GM21447 (cell line): ENCODE data around the gene TMC8.
"Not testable (repeated sequence)": the region's sequence is repeated elsewhere in the genome, so short reads cannot be mapped to it uniquely, and the experiment has no call there.

Experiments used
- ATAC-seq: cut with Tn5 transposase; IDR thresholded peaks from one replicate; pipeline ENCODE4 v1.9.1; 2021; ENCODE audit not compliant: unreplicated experiment

The TMC8 gene

GRCh38 chr17:78130437-78131101 lies at the start of gene TMC8:
Gene TMC8, plus strand, starts transcription at chr17:78130771. Its CDS starts 818 bp downstream, at chr17:78131589.
- ATAC-seq: no peak

GRCh38 chr17:78081551-78081950 lies 49.0 kb upstream of the TMC8 start:
- no peak for ATAC-seq

DNA sequence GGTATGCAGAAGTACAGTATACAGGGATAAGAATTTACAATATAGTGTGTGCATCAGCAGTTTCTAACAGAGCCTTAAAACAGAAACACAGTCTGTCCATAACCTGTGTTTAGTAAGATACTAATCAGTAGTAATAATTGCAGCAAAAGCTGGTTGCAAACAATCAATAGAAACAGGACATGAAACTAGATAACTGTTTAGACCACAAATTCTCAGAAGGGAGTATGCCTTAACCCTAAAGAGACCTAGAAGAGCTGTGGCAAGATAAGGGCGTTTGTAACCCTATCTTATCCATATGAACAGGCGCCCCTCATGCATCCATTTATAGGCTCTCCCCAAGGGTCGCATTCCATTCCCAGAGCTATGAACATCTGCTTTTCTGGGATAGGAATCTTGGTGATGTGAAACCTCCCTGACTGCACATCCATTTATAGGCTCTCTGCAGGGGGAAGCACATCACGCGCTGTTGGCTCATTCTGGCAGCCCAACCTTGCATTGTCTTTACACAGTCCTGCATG lies 48.2 kb upstream of the TMC8 start:
- ATAC-seq: not testable (repeated sequence)

GRCh38 chr17:78082988-78083387 lies 47.6 kb upstream of the TMC8 start:
- ATAC-seq: no peak

DNA sequence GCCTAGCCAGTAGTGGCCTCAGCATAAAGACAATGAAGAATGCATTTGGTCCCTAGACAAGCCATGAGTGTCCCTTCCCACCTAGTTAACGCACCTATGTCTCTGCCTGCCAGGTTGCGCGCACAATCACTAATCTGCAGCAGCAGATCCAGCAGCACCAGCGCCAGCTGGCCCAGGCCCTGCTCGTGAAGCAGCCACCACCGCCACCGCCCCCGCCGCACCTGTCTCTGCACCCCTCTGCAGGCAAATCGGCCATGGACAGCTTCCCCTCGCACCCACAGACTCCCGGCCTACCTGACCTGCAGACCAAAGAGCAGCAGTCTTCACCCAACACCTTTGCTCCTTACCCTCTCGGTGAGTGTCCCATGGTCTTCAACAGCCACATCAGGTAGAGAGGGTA lies 43.8 kb upstream of the TMC8 start:
- ATAC-seq: no peak

DNA sequence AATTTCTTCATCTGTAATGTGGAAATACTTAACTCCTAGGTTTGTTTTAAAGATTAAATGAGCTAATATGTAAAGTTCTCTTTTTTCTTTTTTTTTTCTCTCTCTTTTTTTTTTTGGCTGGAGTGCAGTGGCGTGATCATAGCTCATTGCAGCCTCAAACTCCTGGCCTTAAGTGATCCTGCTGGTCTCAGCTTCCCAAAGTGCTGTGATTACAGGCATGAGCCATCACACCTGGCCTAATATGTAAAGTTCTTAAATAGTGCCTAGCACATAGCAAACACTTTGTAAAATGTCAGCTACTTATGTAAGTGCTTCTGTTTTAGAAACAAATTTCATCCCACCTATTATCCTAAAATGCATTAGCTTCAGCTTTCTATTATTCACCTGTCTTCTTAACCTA lies 42.0 kb upstream of the TMC8 start:
- no peak for ATAC-seq

DNA sequence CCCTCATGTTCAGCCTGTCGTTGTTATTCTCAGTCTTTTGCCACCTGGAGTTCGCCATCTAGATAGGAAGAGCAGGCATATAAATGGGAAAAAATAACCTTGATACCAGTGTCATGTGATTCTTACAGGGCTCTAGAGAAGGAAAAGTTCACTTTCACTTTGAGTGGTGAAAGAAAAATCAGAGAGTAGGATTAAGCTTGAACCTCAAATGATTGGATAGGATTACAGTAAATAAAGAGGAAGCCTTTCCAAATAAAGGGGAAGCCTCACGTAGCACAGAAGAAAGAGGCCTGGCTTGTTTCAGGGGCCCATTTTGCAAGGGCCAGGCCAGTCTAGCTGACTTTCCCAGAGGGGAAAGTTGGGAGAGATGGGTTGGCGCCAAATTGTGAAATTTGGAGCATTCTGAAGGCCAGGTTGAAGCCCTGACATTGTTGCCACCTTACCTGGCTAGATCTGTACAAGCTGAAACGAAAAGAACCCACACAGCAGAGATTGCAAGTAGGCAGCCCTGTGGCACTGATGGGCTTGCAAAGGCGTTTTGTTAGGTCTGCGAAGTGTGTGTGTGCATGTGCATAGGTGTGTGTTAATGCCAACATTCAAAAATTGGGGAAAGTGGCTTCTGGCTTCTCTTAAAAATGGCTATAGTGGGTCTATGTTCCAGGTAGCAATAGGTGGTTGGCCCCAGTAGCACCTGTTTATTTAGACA lies 40.8 kb upstream of the TMC8 start:
- ATAC-seq: no peak

GRCh38 chr17:78092794-78093324 lies 37.7 kb upstream of the TMC8 start:
- ATAC-seq: no peak

DNA sequence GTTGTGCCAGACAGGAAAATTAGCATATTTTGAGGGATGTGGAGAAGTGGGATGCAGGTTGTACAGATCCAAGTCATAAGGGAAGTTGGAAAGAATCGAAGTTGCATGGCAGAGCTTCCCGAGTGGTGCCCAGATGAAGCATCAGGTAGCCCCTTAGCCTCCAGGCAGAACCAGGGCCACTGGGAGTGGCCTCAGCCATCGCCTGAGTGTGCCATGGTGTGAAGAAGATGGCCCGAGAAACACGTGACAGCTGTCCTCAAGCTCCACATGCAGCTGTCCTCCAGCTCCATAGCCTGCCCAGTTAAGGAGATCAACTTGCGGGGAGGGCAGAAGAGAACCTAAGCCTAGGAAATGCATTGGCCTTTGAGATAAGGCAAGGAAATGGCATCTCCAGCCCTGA lies 35.5 kb upstream of the TMC8 start:
- ATAC-seq: no peak

GRCh38 chr17:78096093-78096492 lies 34.5 kb upstream of the TMC8 start:
- ATAC-seq: no peak

DNA sequence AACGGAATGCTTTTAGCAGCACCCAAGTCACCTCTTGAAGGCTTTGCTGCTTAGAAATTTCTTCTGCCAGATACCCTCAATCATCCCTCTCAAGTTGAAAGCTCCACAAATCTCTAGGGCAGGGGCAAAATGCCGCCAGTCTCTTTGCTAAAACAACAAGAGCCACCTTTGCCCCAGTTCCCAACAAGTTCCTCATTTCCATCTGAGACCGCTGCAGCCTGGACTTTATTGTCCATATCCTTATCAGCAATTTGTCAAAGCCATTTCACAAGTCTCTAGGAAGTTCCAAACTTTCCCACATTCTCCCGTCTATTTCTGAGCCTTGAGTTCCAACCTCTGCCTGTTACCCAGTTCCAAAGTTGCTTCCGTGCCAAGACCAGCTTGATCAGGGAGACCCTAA lies 29.5 kb upstream of the TMC8 start:
- ATAC-seq: no peak

DNA sequence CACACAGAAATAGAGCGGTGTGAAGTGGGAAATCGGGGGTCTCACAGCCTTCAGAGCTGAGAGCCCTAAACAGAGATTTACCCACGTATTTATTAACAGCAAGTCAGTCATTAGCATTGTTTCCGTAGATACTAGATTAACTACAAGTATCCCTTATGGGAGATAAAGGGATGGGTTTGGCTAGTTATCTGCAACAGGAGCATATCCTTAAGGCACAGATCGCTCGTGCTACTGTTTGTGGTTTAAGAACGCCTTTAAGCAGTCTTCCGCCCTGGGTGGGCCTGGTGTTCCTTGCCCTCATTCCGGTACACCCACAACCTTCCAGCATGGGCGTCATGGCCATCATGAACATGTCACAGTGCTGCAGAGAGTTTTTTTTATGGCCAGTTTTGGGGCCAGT lies 29.0 kb upstream of the TMC8 start:
- ATAC-seq: no peak

GRCh38 chr17:78103311-78103710 lies 27.3 kb upstream of the TMC8 start:
- no peak for ATAC-seq

GRCh38 chr17:78104540-78104941 lies 26.0 kb upstream of the TMC8 start:
- ATAC-seq: no peak

DNA sequence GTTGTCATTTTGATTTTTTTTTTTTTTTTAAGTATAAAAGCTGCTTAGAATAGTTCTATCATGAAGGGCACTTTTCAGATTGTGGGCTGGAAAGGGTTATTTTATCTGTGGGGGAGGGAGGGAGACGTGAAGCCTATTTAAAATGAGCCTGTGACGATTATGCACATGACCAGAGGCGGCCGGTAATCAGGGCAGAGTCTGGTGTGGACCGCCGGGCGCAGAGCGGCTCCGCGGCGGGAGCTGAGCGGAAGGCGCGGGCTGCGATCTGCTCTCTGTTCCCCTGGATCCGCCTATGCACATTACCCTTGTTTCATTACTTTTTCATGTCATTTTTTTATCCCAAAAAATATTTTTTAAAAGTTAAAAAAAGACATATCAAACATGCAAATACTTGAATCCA lies 25.5 kb upstream of the TMC8 start:
- ATAC-seq: no peak

- ATAC-seq: no peak
Measured at GRCh38 chr17:78105551-78105950, 25.0 kb upstream of the TMC8 start.

GRCh38 chr17:78106211-78106610 lies 24.4 kb upstream of the TMC8 start:
- ATAC-seq: no peak

GRCh38 chr17:78107457-78107856 lies 23.1 kb upstream of the TMC8 start:
- ATAC-seq: no peak

DNA sequence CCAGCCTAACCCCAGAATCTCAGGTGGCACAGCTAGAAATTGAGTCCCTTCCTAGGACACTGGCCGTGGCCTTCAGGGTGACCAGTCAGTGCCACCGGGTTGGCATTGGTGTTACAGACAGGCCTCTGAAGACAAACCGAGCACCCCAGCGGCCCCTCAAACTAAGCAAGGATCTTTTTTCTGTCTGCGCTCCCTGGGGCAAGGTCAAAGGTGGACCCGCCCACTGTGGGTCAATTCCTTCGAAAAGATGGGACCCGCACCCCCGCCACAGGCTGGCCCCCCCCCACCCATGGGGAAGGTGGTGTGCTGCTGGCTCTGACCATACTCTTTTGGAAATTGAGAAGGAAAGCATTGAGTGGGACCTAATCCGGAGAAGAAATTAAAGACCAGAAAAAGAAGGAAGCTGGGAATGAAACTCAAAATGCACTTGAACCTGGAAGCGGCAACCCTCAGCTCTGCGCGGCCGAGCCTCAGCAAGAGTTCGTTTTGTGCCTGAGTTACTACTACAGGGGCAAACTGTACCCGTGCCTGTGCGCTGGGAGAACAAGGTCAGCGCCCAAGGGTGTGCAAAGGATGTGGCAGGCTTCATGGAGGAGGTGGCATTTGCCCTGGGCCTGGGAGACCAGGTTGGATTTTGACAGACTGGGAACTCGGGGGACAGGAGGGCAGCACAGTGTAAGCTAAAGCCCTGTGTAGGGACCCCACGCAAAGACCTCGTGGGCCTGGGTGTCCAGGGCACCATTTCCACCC lies 22.4 kb upstream of the TMC8 start:
- ATAC-seq: no peak

DNA sequence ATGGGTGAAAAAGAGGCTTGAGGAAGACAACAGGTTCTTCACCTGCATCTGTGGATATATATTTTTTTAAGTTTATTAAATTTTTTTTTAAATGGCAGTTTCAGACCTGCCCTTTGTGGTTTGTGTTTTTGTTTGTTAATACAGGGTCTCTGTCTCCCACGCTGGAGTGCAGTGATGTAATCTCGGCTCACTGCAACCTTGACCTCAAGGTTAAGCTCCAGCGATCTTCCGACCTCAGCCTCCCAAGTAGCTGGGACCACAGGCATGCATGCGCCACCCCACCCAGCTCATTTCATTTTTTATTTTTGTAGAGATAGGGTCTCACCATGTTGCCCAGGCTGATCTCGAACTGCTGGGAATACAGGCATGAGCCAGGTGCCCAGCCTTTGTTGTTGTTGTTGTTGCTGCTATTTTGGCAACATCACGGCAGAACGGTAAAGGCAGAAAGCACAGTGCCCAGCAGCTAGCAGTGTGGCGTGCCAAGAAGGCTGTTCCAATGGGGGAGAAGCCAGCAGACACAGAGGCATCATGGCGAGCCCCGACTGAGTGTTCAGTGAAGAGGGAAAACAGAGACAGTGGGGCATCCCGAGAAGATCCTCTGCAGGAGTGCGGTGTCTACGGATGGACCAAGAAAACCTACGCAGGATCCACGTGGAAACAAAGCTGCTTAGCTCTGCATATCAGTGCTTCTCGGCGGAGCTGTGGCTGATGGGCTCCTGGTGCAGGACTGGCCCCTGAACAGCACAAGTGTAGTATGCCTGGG lies 21.7 kb upstream of the TMC8 start:
- no peak for ATAC-seq

GRCh38 chr17:78109489-78109761 lies 21.1 kb upstream of the TMC8 start:
- ATAC-seq: no peak
